Retinal pigment epithelial cell (primary cell): ENCODE results near the gene TMEM42.

Experiments
- DNase-seq: peaks from one replicate; pipeline ENCODE4 v3.0.0-alpha.2; 2010; ENCODE audit warnings: low read depth
- H3K4me3 ChIP-seq: 2 replicates; pipeline ENCODE4 v1.5.1; 2011; ENCODE audit warnings: mild to moderate bottlenecking, low read length, control low read depth, moderate library complexity
- CTCF ChIP-seq: conservative IDR thresholded peaks from 2 replicates; pipeline ENCODE4 v1.5.1; 2011; ENCODE audit warnings: low read depth, low read length, control low read depth, inconsistent platforms

The TMEM42 gene

GRCh38 chr3:44860117-44860516 is 1.6 kb upstream of the TMEM42 start:
- DNase-seq: no peak
- TF ChIP-seq CTCF: no peak
- H3K4me3 ChIP-seq: no peak overlapping the region

GRCh38 chr3:44862226-44862637 is 520 bp downstream of the TMEM42 start:
- TF ChIP-seq CTCF: no peak
- peak overlapping the region; percentile 62 for H3K4me3 ChIP-seq
- no peak for DNase-seq

GRCh38 chr3:44865272-44866035 is 3.7 kb downstream of the TMEM42 start:
- H3K4me3 ChIP-seq: no peak overlapping the region
- TF ChIP-seq CTCF: no peak
- DNase-seq: no peak

GRCh38 chr3:44867421-44868111 is 5.9 kb downstream of the TMEM42 start:
- DNase-seq: no peak
- TF ChIP-seq CTCF: no peak
- no peak overlapping the region for H3K4me3 ChIP-seq

GRCh38 chr3:44870375-44871061 is 8.8 kb downstream of the TMEM42 start:
- TF ChIP-seq CTCF: no peak
- no peak overlapping the region for H3K4me3 ChIP-seq
- no peak for DNase-seq

- no peak for TF ChIP-seq CTCF
- no peak within 1 kb of the TSS for H3K4me3 ChIP-seq
- DNase-seq: no peak
Measured at GRCh38 chr3:44874308-44874707, 12.6 kb downstream of the TMEM42 start, which contains the start of gene TGM4. Gene TGM4, plus strand, starts transcription at chr3:44874608. Its CDS starts 71 bp downstream, at chr3:44874679.

GRCh38 chr3:44875596-44875995 is 13.9 kb downstream of the TMEM42 start:
- DNase-seq: no peak
- TF ChIP-seq CTCF: no peak
- H3K4me3 ChIP-seq: no peak overlapping the region
